ENCODE results near the gene TBC1D3G.
"Not testable (repeated sequence)": the region's sequence is repeated elsewhere in the genome, so short reads cannot be mapped to it uniquely, and the experiment has no call there.

TBC1D3G gene

DNA sequence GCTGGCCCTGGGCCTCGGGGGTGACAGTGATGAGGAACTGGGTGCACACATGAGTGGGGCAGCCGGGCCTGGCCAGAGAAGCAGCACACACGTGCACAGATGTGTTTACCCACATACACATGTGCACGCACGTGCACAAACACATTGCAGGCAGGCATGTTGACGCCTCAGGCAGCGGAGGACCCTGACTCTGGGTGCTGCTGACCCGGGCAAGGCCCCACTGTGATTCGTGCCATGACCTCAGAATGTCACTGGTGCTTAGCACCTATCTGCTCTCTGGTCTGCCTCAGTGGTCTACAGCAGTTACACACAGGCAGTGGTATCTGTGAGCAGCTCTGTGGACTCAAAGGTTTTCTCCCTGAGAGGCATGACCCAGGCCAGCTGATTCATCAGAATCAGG, at the start of gene TBC1D3G:
TSS of gene TBC1D3G (plus strand) at position 301 of the 400 bp plus-strand sequence. CDS start 1,528 bp downstream, outside the sequence.
- not testable (repeated sequence) for DNase-seq (ENCODE audit: low spot score)

DNA sequence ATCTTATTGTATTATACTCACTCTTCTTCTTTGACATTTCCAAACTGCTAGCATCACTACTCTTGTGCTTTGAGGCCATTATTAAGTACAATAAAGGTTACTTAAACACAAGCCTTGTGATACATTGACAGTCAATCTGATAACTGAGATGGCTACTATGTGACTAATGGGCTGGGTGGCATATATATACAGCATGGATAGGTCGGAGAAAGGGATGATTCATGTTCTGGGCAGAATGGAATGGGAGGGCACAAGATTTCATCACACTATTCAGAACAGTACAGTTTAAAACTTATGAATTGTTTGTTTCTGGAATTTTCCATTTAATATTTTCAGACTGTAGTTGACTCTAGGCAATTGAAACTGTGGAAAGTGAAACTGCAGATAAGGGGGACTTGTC, 40.4 kb upstream of the TBC1D3G start:
- DNase-seq (ENCODE audit: low spot score) = not testable (repeated sequence)

DNA sequence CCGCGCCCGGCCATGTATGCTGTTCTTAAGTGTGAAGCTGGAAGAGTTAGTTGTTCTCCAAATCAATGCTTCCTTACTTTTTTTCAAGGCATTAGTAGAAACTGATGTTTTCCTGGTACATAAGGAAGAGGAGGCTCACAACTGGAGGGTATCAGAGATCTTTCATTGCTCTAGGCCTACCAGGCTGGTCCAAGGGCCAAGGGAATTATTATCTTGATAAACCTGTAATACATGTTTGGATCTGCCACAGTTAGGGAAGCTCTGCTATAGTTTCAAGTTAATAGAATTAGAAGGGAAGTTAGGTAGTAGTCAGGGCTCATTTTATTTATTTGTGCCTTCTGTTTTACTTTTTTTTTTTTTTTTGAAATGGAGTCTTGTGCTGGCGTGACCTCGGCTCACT, 39.5 kb upstream of the TBC1D3G start:
- DNase-seq (ENCODE audit: low spot score) = not testable (repeated sequence)

DNA sequence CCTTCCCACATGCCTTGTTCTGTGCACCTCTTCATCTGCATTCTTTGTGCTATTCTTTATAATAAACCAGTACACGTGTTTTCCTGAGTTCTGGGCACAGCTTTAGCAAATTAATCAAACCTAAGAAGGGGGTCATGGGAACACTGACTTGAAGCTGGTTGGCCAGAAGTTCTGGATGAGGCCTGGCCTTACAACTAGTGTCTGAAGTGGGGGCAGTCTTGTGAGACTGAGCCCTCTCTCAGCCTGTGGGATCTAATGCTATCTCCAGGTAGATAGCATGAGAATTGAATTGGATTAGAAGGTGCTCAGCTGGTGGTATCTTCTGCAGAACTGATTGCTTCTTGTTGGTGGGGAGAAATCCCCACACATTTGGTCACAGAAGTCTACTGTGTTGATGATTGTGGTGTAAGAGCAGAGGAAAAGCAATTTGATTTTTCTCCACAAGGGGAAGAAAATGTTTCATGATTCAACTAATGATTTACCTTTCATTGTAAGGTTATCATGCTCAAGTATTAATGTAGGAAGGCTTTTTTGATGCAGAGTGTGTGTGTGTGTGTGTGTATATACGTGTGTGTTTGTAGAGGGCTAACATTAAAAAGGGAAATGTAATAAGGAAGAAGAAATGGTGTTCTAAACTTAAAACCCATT, 33.6 kb upstream of the TBC1D3G start:
- not testable (repeated sequence) for DNase-seq (ENCODE audit: low spot score)

DNA sequence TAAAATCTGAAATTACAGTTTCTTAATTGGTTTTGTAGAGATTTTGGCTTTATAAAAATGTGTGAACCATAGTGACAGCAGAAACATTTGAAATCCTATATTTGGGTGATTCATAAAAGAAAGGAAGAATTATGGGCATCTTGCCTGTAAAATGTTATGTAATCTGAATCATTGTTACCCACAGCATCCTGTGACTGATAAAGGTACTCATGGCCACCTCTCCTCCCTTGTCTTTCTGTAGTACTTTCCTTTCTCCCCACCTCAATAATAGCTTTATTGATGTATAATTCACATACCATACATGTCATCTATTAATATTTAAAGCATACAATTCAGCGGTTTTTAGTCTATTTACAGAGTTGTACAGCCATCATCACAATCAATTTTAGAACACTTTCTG, 28.5 kb upstream of the TBC1D3G start:
- DNase-seq (ENCODE audit: low spot score) = not testable (repeated sequence)

DNA sequence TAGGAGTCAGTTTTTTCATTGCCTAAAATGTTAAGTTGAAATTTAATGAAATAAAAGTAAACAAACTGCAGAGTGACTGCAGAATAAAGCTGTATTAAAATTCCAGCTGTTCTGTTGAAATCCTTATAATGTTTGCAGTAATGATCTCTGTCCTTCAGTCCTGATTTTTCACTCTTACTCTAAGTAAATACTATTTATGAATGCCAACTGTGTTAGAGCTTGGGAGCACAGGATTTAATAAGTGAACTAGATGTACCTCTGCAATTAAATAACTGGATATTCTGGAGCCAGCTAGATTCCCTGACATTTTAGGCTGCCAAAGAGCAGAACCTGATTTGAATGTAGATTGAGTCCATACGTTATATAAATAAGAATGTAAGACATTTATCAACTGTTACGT, 7.9 kb upstream of the TBC1D3G start:
- not testable (repeated sequence) for DNase-seq (ENCODE audit: low spot score)

DNA sequence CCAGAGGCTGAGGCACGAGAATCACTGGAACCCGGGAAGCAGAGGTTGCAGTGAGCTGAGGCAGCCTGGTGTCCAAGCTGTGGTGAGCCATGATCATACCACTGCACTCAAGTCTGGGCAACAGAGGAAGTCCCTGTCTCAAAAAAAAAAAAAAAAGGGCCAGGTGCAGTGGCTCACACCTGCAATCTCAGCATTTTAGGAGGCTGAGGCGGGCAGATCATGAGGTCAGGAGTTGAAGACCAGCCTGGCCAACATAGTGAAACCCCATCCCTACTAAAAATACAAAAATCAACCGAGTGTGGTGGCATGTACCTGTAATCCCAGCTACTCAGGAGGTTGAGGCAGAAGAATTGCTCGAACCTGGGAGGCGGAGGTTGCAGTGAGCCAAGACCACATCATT, 38.8 kb downstream of the TBC1D3G start:
- DNase-seq (ENCODE audit: low spot score) = not testable (repeated sequence)

DNA sequence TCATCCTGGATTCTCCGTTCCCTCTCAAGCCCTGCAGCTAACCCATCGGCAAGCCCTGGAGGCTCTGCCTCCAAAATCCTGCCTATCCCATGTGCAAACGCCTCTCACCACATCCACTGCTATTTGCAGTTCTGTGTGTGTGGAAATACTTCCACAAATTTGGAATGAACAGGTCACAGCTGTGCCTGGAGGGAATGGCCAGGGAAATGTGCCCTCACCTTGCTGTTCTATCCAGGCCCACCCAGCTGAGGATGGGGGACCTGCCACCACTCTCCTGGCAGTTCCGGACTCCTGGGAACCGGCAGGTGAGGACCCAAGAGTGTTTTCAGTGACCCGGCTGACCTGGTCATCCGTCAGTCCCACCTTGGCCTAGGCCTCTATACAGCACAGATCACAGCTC, 52.3 kb downstream of the TBC1D3G start:
- DNase-seq (ENCODE audit: low spot score) = not testable (repeated sequence)

All from iPS-NIHi11 (cell line).